Esophagus mucosa (tissue), 1 donor: ENCODE data around the gene GMIP. TPM values are rescaled to one million over a fixed set of nuclear protein-coding genes. Genes with fewer than 3 reads are reported as not detected.

Experiments used
- ATAC-seq: fragments of 200-7000 bp; cut with Tn5 transposase; one replicate; pipeline ENCODE4 v1.9.1; 2020
- total RNA-seq: library from RNA; stranded (reverse); gene quantifications from one replicate; pipeline ENCODE4 v1.2.4, GENCODE V29; 2023
- donor health status: DM: yes; HTN: yes; CAD: no.

GMIP gene
- total RNA-seq, 1 donor from 2014 or later: 9.4 TPM

GRCh38 chr19:19656451-19657396 is 13.3 kb upstream of the GMIP start:
- ATAC-seq: no peak

- no peak for ATAC-seq
Measured at GRCh38 chr19:19655641-19656343, 12.3 kb upstream of the GMIP start.

DNA sequence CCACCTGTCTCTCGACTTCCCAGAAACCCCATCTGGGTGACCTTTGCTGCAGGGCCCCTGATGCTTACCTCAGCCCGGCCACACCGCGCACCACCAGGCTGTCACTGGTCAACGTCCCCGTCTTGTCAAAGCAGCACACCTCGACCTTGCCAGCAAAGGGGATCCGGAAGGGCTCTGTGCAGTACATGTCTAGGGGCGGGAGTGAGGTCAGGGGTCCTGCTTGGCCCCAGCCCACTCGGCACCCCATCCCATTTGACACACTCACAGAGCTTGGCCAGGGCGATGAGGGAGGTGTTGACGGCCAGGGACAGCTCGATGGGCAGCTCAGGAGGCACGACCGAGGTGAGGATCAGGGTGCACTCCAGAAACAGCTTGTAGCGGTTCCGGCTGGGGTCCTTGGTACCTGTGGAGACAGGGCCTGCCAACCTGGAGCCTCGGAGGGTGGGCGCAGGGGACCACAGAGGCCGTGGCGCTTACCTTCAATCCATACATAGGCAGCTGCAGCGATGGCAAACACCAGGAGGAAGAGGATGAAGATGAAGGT is 11.7 kb upstream of the GMIP start:
- ATAC-seq: no peak

DNA sequence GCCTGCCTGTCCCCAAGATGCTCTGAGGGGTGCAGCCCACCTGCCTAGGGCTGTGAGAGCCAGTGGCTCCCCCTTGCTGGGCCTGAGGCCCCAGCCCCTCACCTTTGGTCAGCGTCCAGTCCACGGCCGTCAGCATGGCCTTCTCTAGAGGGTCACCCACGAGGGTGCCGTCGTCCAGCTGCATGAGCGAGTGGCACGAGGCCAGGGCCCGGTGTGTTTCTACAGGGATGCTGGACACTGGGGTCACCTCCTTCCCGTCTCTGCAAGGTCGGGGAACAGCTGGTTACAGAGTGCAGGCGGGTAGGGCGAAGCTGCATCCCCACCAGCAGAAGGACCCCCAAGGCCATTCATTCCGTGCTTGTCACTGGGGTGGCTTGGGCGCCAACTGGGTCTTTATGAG is 11.0 kb upstream of the GMIP start:
- no peak for ATAC-seq

DNA sequence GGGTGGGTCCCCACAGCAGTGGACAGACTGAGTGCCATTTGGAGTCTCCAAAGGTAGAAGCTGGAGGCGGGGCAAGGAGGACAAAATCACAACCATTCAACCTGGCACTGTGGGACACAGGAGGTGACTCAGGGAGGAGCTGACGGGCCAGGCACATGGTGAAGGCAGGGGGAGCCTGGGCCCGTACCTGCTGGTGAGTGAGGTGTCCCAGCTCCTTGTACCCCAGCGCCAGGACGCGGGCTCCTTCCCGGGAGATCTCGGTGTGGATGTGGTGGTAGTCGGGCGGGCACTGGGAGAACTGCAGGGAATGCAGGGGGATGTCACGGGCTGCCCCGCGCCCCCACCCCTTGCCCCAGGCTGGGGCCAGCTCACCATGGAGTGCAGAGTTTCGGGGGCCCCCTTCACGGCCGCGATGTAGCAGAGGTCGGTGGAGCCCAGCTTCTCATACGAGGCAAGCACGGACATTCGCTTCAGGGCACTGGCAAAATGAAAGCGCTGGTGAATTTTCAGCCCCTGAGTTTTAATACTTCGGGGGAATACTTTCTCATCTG is 10.2 kb upstream of the GMIP start:
- no peak for ATAC-seq

DNA sequence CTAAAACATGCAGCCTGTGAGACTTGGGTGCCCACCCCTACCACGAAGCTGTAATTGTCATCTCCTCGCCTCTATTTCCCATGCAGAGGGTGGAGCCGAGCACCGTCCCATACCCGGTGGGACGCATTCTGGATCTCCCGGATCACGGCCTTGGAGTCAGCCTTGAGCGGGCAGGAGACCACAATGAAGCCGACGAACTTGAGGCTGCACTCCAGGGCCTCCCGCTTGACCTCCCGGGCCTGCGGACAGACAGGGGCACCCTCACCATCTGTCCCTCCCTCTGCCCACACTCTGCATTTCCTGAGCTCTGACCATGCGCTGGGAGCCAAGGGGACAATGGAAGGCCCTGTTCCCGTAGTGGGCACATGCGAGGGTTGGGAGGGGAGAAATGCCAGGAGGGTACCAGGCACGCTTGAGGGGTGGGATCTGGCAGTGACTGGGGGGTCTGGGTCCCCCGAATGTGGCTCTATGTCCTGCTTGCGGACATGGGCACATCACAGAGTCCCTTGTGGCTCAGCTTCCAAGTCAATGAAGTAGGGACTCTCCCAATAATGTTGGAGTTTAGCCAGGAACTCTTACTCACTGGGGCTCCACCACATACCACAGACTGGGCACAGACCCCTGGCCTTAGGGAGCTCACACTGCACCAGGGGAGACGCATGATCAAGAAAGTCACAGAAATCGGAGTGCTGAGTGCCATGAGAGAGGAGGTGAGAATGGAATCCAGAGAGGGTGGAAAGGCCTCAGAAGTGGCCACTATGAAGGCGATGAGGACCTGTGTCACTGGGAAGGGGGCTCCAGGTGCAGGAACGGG is 9.2 kb upstream of the GMIP start:
- no peak for ATAC-seq

DNA sequence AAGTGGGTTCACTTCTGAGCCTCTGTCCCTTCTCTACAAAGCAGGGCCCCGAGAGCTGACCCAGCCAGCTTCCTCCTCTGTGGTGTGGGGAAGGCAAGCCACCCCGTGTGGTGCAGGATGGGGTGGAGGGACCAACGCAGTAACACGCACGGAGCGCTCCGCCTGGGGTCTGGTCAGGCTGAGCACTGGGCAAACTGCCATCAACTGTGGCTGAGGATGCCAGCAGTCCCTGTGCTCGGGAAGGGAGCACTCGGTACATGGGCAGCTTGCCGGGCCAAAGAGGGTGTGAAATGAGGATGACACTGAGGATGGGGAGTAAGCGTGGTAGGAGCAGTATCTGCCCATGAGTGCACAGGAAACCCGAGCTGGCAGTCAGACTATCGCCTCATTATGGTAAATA is 7.6 kb upstream of the GMIP start:
- ATAC-seq: no peak

- ATAC-seq: no peak
Measured at GRCh38 chr19:19650331-19650730, 6.9 kb upstream of the GMIP start.

DNA sequence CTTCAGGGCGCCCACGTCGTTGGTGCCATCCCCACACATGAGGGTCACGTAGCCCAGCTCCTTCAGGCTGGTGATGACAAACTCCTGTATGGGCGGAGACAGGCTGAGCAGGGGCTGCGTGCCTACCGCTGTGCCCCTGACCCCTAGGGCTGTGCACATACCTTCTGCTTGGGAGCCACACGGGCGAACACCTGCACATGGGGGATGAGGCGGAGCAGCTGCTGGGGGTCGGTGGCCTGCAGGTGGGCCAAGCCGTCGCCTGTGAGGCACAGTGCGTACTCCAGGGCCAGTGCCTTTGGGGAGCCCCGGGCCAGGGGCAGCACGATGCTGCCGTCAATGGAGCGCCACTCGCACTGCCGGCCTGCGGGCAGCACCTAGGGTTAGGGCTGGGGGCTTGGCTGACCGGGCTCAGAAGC is 6.1 kb upstream of the GMIP start:
- ATAC-seq: no peak

DNA sequence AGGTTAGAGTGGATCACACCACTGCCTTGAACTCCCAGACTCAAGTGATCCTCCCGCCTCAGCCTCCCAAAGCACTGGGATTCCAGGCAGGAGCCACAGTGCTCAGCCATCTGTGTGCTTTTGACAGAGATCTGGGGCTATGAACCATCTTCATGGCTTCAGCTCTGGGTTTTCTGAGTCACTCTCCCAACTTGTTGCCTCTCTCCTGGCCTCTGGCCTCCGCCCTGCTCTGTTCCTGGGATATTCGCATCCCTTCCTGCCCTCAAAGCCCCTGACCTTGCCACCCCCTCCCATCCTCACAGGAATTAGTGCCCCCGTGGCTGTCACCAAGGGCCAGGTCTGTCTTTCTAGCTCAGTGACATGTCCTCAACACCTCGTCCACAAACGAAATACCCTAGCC is 5.7 kb upstream of the GMIP start:
- ATAC-seq: no peak

GRCh38 chr19:19647037-19647835 is 3.8 kb upstream of the GMIP start:
- ATAC-seq: no peak

GRCh38 chr19:19645233-19645870 is 1.9 kb upstream of the GMIP start:
- no peak for ATAC-seq

DNA sequence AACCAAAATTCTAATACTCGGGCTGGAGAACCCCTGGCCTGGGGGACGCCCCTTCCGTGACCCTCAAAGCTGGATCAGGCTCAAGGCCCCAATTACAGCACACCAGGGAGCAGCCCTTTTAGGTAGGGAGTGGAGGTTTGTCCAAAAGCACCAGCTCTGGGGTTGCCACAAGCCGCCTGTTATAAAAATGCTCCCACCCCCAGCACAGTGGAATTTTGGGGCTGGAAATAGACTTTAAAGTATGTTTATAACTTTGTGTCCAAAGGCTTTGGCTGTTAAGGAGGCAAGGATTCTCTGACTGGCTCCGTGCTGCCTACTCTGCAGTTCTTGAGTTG is 564 bp upstream of the GMIP start:
- ATAC-seq: no peak

DNA sequence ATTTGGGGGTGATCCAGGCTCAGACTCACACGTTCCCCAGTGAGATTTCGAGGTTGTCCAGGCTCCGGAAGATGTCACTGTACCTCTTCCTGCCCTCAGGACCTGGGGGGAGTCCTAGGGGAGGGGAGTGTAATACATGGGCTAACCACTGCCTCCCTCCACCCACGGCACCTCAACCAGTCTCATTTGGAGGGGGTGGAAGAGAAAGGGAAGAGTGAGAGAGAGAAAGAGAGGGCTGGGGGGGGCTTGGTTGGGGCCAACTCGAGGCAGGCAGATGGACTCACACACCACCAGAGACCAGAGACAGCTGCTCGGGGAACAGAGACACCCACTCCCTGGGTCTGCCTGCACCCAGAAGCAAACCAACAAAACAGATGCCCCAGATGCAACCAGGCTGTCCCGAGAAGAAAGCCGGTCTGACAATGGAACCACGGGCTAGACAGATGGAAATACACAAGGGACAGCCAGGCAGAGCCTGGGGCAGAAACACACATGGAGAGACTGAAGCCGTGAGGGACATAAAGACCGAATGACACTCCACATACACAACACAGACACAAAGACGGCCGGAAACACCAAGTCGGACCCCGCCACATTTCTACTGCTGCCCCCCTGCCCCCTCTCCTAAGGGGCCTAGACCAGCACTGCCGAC is 825 bp downstream of the GMIP start:
- ATAC-seq: peak; percentile 7

DNA sequence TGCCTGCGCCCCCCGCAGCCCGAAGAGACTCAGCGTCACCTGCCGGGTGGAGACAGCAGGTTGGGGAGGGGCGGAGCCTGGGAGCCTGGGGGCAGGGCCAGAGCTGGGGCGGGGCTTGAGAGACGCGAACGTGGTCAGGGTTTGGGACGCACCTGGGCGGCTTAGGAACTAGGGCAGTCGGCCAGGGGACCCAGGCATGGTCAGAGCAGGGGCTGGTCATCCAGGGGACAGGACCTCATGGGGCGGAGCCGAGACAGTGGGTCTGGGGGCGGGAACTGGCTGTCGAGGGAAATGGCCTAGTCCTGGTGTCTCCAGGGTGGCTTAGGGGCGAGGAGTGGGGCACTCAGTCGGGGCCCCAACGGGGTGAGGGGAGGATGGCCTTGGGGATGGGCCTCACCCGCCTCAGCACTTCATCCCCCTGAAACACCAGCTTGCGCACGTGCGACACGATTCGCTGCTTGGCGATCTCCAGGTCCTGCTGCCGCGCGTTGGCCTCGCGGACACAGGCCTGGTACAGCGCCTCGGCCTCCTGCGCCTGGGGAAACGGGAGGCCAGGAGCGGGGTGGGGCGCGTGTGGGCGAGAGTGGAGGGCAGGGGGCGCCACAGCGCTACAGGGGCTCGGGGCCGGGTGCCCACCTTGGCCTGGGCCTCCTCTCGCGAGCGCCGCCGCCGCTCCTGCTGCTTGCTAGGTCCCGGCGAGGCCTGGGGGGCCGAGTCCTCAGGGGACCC is 5.8 kb downstream of the GMIP start:
- peak; percentile 8 for ATAC-seq

DNA sequence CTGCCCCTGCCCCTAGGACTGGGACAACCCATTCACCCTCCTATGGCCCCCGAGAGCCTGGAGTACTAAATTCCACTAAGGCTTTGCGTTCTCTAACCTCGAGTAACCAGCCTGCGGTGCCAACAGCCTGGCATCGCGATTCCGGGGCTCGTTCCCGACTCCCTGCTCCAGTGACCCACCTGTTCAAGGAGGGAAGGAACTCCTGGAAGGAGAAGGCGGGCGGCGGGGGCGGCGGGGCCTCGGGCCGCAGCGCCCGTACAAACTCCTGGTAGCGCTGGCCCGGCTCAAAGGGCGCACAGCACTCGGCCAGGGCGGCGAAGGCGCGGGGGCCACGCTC is 6.3 kb downstream of the GMIP start:
- ATAC-seq: no peak

DNA sequence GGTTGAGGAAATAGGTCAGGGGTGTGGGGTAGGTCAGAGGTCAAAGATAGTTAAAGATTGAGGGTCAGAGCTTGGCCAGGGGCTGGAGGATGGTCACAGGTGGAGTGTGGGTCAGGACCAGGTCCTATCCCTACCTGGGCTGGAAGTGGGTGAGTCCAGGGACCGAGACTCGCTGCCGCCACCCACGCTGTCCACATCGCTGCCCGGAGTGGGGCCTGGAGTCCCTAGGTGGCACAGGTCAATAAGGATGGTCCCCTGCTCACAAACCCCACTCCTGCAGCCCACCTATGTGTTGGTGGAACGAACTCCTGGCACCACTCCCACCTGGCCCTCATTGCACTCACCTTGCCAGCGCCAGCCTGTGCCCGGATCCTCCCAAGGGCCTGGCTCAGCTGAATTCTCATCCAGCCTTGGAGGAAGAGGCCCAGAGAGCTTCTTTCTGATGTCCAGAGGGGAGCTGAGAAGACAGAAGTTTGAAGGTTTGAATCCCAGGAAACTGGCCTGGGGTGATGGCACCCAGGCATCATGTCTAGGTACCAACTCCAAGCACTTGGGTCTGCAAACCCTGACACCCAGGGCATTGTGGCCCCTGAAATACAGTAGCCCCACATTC is 6.8 kb downstream of the GMIP start:
- ATAC-seq: no peak

DNA sequence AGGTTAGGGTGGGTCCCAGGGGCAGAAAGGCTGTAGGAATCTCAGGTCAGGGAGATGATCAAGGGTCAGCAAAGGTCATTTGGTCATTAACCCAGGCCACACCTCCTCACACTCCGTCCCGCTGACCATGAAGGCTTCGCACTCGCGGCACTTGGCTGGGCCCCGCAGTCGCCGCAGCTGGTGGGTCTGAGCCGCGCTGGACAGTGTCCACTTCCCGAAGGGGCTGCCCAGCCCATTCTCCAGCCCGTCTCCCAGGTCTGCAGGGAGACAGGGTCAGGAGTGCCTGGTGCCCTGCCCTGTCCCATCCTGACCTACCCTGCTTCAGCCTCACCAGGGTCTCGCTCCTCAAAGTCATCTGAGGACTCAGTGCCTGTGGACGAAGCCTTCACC is 8.1 kb downstream of the GMIP start:
- ATAC-seq: no peak

DNA sequence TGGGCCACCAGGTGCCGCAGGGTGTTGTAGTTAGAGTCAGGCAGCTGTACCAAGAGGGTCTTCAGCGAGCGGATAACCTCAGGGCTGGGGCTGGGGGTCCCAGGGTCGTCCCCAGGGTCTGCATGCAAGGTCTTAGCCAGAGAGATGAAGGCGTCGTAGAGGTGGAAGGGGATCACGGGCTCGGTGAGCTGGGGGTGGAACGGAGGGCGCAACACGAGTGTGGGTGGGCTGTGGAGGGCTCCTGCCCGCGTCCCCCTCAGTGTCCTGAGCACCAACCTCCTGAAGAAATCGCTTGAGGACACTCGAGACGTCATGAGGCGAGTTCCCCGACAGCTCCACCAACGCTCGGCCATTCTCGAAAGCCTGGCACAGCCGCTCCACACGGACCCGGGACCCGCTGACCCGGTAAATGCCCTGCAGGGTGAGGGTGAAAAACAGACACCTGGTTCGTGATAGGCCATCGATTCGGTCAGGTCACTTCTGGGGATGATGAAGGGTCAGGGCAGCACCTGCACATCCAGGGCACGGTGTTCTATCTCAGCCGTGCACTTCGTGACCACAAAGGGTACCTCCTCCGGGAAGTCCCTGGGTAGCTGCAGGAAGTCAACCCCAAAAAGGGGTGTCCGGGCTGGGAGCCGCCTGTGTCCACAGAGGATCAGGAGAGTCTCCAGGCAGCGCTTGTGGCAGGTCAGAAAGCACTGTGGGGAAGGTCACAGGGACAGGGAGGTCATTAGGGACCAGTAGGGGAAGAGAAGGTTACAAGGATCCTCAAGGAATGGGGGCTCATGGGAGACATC is 8.7 kb downstream of the GMIP start:
- ATAC-seq: no peak
